ENCODE data around the gene FCHO1.

DNA sequence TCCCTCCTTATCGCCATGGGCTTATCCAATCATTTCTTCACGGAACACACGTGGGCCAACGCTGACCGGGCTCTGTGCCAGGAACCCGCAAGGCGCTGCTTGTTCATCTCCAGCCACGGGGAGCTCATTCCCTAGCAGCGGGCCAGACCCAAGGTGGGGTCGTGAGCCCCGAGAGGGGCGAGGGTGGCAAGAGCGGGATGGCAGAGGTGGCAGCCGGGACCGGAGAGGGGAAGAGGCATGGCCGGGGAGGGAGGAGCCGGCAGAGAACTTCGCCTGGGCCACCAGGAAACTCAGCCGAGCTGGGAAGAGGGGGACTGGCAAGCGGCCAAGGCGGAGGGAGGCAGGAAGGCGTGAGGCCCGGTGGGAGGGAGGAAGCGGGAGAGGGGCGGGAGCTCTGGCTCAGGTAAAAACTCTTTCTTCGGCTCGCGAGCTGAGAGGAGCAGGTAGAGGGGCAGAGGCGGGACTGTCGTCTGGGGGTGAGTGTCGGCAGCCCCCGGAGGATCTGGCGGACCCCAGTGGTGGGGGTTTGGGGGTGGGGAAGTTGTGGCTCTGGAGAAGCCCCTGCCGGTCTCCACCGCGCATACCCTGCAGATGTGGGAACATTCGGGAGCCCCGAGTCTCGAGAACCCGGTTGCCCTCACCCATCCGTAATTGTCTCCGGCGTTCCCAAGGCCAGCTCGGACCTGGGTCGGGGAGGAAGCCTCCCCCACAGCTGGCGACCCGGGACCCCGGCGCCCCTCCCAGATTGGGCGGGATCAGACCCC, 43.6 kb downstream of the FCHO1 start, which contains the start of gene B3GNT3:
- TF ChIP-seq CTCF (IDR thresholded peaks at IDR 0.05) (no peak), POLR2A (IDR thresholded peaks at IDR 0.05) (no peak)
